Upper lobe of left lung (tissue), 4 donors: ENCODE data around the gene POLK.

Experiments used
- POLR2A ChIP-seq, 4 donors: fragments of 450-650 bp; IDR thresholded peaks; one replicate each; pipeline ENCODE4 v1.5.1; 2016 to 2017; ENCODE audit warnings: antibody characterized with exemption in 4 of 4, mild to moderate bottlenecking in 2 of 4
- TF ChIP-seq, protein P1 (sequence below), 6 experiments: fragments of 450-650 bp in 4 of 6; fragments of 200-600 bp in 2 of 6; sonication (generic) in 2 of 6; IDR thresholded peaks; one replicate each; pipeline ENCODE4 v1.5.1; 2016 to 2019; ENCODE audit warnings: antibody characterized with exemption in 6 of 6

DNA sequence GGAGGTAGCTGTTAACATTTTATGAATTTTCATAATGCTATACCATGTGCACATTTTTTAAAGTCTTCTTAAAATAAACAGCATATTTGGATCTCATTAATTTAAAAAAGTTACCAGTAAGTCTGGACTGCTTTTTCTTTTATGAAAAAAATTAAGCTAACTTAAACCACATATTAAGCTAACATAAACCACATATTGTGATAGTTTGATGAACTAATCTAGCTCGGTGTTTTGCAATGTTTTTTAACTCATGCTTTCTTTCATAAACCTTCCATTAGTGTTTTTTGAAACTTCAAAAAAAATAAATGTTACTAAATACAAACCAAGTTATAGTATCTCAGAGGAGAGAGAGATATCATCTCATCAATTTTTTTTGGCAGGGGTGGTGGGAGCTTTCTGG, 26.5 kb downstream of the POLK start:
- TF ChIP-seq, protein P1, sequence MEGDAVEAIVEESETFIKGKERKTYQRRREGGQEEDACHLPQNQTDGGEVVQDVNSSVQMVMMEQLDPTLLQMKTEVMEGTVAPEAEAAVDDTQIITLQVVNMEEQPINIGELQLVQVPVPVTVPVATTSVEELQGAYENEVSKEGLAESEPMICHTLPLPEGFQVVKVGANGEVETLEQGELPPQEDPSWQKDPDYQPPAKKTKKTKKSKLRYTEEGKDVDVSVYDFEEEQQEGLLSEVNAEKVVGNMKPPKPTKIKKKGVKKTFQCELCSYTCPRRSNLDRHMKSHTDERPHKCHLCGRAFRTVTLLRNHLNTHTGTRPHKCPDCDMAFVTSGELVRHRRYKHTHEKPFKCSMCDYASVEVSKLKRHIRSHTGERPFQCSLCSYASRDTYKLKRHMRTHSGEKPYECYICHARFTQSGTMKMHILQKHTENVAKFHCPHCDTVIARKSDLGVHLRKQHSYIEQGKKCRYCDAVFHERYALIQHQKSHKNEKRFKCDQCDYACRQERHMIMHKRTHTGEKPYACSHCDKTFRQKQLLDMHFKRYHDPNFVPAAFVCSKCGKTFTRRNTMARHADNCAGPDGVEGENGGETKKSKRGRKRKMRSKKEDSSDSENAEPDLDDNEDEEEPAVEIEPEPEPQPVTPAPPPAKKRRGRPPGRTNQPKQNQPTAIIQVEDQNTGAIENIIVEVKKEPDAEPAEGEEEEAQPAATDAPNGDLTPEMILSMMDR (IDR thresholded peaks at IDR 0.05): no peak
- no peak for TF ChIP-seq POLR2A (IDR thresholded peaks at IDR 0.05)
